ENCODE results near the gene LMOD1. TPM values are rescaled to one million over a fixed set of nuclear protein-coding genes. Genes with fewer than 3 reads are reported as not detected.

LMOD1 gene
- total RNA-seq, 1 donor, result 14.5 TPM

- no peak for DNase-seq (ENCODE audit: low read depth)
- TF ChIP-seq CTCF (IDR thresholded peaks at IDR 0.05; ENCODE audit: insufficient read depth, low read length), result no peak
These were observed 61.9 kb downstream of the LMOD1 start for GRCh38 chr1:201884425-201884824.

GRCh38 chr1:201883786-201884185 lies 62.6 kb downstream of the LMOD1 start:
- H3K4me3 ChIP-seq (ENCODE audit: low read depth, low read length), result no peak overlapping the region
- peak; percentile 67 for DNase-seq (ENCODE audit: low read depth)
- TF ChIP-seq CTCF (IDR thresholded peaks at IDR 0.05; ENCODE audit: insufficient read depth, low read length), result no peak

More at GRCh38 chr1:201884425-201884824, 61.9 kb downstream of the LMOD1 start:
- no peak overlapping the region for H3K4me3 ChIP-seq (ENCODE audit: low read depth, low read length)

GRCh38 chr1:201883266-201883665 lies 63.1 kb downstream of the LMOD1 start:
- no peak overlapping the region for H3K4me3 ChIP-seq (ENCODE audit: low read depth, low read length)
- TF ChIP-seq CTCF (IDR thresholded peaks at IDR 0.05; ENCODE audit: insufficient read depth, low read length), result no peak
- no peak for DNase-seq (ENCODE audit: low read depth)

- DNase-seq (ENCODE audit: low read depth), result peak; percentile 72
- no peak overlapping the region for H3K4me3 ChIP-seq (ENCODE audit: low read depth, low read length)
- peak; percentile 32 for TF ChIP-seq CTCF (IDR thresholded peaks at IDR 0.05; ENCODE audit: insufficient read depth, low read length)
These were observed 63.6 kb downstream of the LMOD1 start for GRCh38 chr1:201882665-201883132.

GRCh38 chr1:201881617-201882016 lies 64.7 kb downstream of the LMOD1 start:
- DNase-seq (ENCODE audit: low read depth), result no peak
- H3K4me3 ChIP-seq (ENCODE audit: low read depth, low read length), result no peak overlapping the region
- no peak for TF ChIP-seq CTCF (IDR thresholded peaks at IDR 0.05; ENCODE audit: insufficient read depth, low read length)

- DNase-seq (ENCODE audit: low read depth), result no peak
- TF ChIP-seq CTCF (IDR thresholded peaks at IDR 0.05; ENCODE audit: insufficient read depth, low read length), result no peak
- H3K4me3 ChIP-seq (ENCODE audit: low read depth, low read length), result no peak overlapping the region
These were observed 65.3 kb downstream of the LMOD1 start for GRCh38 chr1:201880928-201881571.
